Activated naive CD4-positive, alpha-beta T cell treated with anti-CD3 and anti-CD28 coated beads for 36 hours (primary cell): ENCODE data around the gene JAKMIP1. TPM values are rescaled to one million over a fixed set of nuclear protein-coding genes. Genes with fewer than 3 reads are reported as not detected.
A peak's percentile ranks its signal among the peaks of the same experiment; 100 is the strongest.
"Not testable (repeated sequence)": the region's sequence is repeated elsewhere in the genome, so short reads cannot be mapped to it uniquely, and the experiment has no call there.

Experiments
- CTCF ChIA-PET: fragments of 350-600 bp; sonication (Branson Sonifier 250); formaldehyde crosslinking; loops from one replicate; lab custom pipeline; 2021; ENCODE audit warnings: antibody characterized with exemption; lab: Charles Lee
- DNase-seq: peaks from one replicate; pipeline ENCODE4 v3.0.0-alpha.2; 2020
- H3K27ac Mint-ChIP-seq: one replicate; pipeline ENCODE4 v1.8.0; 2021; ENCODE audit warnings: mild to moderate bottlenecking, mixed read lengths
- H3K27me3 Mint-ChIP-seq: one replicate; pipeline ENCODE4 v1.8.0; 2021; ENCODE audit warnings: low read depth, mixed read lengths
- H3K36me3 Mint-ChIP-seq: one replicate; pipeline ENCODE4 v1.8.0; 2021; ENCODE audit warnings: low read depth, mixed read lengths
- H3K4me1 Mint-ChIP-seq: one replicate; pipeline ENCODE4 v1.8.0; 2021; ENCODE audit warnings: low read depth, mixed read lengths
- H3K4me3 Mint-ChIP-seq: one replicate; pipeline ENCODE4 v1.8.0; 2021; ENCODE audit warnings: mild to moderate bottlenecking, moderate library complexity, mixed read lengths
- H3K9me3 Mint-ChIP-seq: one replicate; pipeline ENCODE4 v1.8.0; 2021; ENCODE audit warnings: mixed read lengths
- intact Hi-C: fragments of 100-400 bp; cut with micrococcal nuclease; formaldehyde crosslinking; loops from one replicate; pipeline ENCODE4 v1.15.1; 2023
- total RNA-seq, 2 experiments: library from RNA; stranded (reverse); gene quantifications; one replicate each; pipeline ENCODE4 v1.2.3, GENCODE V29; 2021

The JAKMIP1 gene
- total RNA-seq, 2 experiments from 2014 or later = 0.27 to 0.50 TPM

DNA sequence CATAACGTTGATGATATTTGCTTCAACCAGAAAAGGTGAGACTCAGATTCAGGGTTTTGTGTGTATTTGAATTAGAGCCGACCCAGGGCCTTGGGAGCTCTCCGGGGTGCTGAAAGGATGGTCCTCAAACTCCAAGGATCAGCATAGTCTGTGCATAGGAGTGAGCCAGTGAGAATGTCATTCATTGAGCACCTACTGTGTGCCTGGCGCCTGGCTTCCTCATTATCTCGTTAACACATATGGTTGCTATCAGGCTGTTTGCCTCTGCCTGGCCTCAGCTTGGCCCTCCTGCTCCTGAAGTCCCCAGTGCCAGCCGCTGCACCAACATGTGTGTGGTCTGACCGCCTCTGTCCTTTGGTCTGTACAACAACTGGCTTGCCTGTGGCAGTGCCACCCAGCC, 25.1 kb upstream of the JAKMIP1 start:
- peaks cover 3% of the 10 kb centered on the region for H3K9me3 Mint-ChIP-seq
- CTCF ChIA-PET = no interaction called here
- H3K4me1 Mint-ChIP-seq = no peaks in the 10 kb centered on the region
- H3K27me3 Mint-ChIP-seq = peaks cover 40% of the 10 kb centered on the region
- intact Hi-C loops = no loop called here
- no peaks in the 10 kb centered on the region for H3K36me3 Mint-ChIP-seq
- no peak overlapping the region for H3K4me3 Mint-ChIP-seq
- no peak overlapping the region for H3K27ac Mint-ChIP-seq
- DNase-seq = peak; percentile 32

DNA sequence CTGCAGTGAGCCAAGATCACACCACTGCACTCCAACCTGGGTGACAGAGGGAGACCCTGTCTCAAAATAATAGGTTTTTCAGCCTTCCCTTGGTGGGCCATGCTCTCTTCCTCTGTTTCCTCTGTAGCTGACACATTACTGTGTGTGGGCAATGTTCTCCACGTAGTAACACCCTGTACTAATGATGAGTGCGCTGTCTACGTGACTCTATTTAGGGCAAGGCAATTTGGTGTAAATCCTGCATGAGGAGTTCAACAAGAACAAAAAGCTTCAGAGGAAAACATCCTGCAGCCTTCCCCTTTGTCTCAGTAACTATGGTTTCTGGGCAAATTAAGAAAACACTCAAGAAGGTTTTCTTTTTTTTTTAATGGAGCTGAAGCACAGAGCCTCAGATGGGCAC, 24.4 kb upstream of the JAKMIP1 start:
- Mint-ChIP-seq H3K36me3 (no peaks in the 10 kb centered on the region), H3K4me3 (no peak overlapping the region), H3K27me3 (peaks cover 45% of the 10 kb centered on the region), H3K27ac (no peak overlapping the region), H3K9me3 (peaks cover 3% of the 10 kb centered on the region), H3K4me1 (no peaks in the 10 kb centered on the region)
- no peak for DNase-seq
- intact Hi-C loops = no loop called here
- CTCF ChIA-PET = no interaction called here

DNA sequence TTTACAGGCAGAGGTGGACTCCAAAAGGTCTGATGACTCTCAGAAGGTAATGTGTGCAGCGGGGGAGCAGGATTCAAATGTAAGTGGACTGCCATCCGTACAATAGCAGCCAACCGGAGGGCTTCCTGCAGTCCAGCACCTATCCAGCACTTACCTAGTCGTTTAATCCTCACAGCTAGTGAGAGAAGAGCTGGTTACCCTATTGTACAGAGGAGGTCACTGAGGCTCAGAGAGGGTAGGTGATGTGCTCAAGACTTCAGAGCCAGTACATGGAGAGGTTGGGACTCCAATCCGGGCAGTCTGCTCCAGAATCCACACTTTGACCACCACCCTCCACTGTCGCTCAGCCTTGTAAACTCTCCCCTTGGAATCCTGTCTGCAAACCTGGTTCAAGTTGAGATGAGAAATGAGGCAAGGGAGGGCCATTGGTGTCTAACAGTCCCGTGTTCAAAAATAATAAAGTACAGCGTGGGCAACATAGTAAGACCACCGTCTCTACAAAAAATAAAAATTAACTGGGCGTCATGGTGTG, 22.5 kb upstream of the JAKMIP1 start:
- CTCF ChIA-PET = no interaction called here
- H3K27ac Mint-ChIP-seq = no peak overlapping the region
- intact Hi-C loops = no loop called here
- no peak overlapping the region for H3K4me3 Mint-ChIP-seq
- H3K4me1 Mint-ChIP-seq = no peaks in the 10 kb centered on the region
- H3K9me3 Mint-ChIP-seq = peaks cover 3% of the 10 kb centered on the region
- peaks cover 56% of the 10 kb centered on the region for H3K27me3 Mint-ChIP-seq
- DNase-seq = no peak
- no peaks in the 10 kb centered on the region for H3K36me3 Mint-ChIP-seq

DNA sequence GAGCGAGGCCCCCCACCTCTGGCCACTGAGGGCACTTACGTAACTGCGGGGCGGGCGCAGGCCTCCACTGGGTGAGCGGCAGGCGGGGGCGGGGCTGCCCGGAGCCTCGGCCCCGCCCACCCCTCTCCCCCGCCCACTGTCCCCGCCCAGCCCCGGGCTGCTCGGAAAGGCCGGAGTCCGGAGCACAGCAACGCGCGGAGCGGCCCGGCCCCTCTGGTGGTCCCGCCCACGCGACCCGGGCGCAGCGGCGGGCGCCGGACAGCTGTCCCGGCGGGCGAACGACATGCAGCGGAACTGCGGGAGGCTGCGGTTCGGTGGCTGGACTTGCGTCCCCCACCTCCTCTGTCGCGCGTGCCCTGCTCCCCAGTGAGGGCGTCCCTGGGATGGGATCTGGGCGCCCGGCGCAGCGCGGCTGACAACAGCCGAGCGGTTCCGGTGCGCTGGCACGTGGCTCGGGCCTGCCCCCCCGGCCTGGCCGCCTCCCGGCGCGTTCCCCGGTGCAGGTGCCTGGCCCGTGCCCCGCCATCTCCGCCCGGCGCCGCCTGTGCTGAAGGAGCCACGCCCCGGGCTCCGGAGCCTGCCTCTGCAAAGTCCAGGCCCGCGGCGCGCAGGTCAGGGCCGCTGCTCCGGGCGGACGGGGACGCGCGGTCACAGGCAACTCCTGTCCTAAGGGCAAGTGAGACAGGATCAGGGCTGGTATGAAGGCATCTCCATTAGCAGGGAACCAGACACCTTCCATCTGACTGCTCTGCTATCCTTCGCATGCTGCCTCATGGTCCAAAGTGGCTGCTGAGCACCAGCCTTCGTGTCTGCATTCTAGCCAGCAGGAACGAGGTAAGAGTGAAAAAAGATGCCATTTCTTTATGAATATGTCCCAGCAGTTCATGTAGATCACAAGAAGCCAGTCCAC, 21.8 kb upstream of the JAKMIP1 start:
- CTCF ChIA-PET = no interaction called here
- DNase-seq = no peak
- H3K36me3 Mint-ChIP-seq = no peaks in the 10 kb centered on the region
- no peaks in the 10 kb centered on the region for H3K4me1 Mint-ChIP-seq
- H3K27ac Mint-ChIP-seq = no peak overlapping the region
- peaks cover 3% of the 10 kb centered on the region for H3K9me3 Mint-ChIP-seq
- H3K4me3 Mint-ChIP-seq = no peak overlapping the region
- peaks cover 56% of the 10 kb centered on the region for H3K27me3 Mint-ChIP-seq
- intact Hi-C loops = no loop called here

DNA sequence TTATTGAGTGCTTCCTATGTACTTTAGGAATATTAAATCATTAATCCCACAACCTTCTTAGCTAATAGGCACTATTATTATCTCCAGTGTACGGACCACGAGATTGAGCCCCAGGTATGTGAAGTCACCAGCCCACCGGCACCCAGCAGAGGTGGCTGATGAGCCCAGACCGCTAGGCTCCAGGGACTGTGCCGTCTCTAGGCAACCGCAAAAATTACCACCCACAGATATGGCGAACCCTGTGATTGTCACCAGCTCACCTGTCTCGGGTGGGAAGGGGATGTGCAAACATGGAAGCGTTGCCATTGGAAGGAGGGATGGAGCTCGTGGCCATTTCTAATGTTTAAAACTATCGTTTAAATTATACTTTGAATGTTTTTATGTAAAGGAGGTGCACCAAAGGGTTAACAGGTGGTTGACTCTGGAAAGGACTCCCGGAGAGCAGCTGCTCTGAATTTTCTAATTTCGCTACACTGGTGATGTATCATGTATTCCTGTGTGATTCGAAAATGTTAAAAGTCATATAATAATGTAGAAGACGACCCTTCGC, 21.0 kb upstream of the JAKMIP1 start:
- Mint-ChIP-seq H3K27ac (no peak overlapping the region), H3K36me3 (no peaks in the 10 kb centered on the region), H3K9me3 (peaks cover 3% of the 10 kb centered on the region), H3K4me3 (no peak overlapping the region), H3K4me1 (no peaks in the 10 kb centered on the region), H3K27me3 (peaks cover 56% of the 10 kb centered on the region)
- intact Hi-C loops = no loop called here
- CTCF ChIA-PET = interaction anchor here (0.6 kb wide), 1 partner anchor 864 kb away, joined by 3 read pairs; no protein-coding TSS in a partner anchor
- no peak for DNase-seq

DNA sequence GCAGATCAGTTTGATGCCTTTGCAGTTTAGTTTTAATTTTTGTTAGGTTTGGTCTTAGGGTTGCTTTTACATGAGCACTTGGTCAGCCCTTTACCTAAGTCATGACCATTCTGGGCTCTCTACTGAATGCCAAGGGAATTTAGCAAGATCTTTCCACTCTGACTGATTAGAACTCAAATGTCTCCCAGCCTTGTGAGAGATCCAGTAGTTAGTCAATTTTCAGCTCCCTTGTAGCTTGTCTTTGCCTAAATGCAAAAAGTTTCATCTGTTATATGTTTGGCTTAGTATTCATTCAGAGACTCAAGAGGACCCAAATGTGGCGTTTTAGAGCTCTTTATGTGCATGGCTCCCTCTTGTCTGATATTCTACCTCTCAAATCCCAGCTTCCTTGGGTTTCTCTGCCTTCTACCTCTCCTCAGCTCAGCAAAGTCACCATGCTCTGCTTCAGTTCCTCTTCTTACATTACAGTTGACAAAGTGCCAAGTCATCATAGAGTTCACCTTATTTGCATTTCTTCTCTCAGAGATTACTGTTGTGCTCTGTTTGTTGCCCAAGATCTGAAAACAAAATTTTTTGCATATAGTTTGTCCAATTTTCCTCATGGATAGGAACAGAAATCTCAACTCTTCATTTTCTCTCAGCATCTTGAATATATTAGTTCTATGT, 17.5 kb upstream of the JAKMIP1 start:
- Mint-ChIP-seq H3K36me3 (no peaks in the 10 kb centered on the region), H3K4me1 (no peaks in the 10 kb centered on the region), H3K27ac (no peak overlapping the region), H3K9me3 (peaks cover 3% of the 10 kb centered on the region), H3K27me3 (peaks cover 40% of the 10 kb centered on the region), H3K4me3 (no peak overlapping the region)
- no peak for DNase-seq
- intact Hi-C loops = no loop called here
- CTCF ChIA-PET = no interaction called here

DNA sequence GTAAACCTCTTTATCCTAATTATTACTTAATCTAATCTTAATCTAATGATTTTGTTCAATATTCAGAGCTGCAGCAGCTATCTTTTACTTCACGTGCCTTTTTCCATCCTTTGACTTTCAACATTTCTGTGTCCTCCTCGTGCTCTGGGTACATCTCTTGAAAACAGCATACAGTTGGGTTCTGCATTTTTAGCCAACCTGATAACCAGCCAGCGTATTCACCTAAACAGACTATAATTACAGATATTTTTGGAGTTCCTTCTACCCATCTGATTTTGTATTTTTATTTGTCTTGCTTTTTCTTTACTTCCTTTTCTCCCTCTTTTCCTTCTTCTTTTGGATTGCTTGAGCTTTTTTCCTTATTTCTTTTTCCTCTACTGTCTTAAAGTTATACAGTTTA, 16.2 kb upstream of the JAKMIP1 start:
- Mint-ChIP-seq H3K4me3 (no peak overlapping the region), H3K27me3 (peaks cover 34% of the 10 kb centered on the region), H3K27ac (no peak overlapping the region)

DNA sequence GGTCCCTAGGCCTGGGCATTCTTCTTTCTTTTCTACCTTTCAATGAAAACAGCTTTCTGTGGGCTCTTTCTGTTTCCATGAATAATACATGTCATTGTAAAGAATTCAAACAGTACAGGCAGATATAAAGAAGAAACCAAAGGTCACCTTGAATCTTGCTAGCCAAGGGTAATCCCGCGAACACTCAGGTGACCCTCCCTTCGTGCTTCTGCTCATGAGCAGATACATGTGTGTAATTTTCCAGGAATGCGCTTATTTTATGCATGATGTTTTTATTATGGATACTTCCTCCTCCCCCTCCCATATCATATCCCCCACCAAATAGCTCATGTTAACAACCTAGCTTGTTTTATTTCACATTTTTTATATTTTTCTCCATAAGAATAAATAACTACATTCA, 9.6 kb upstream of the JAKMIP1 start:
- intact Hi-C loops = no loop called here
- CTCF ChIA-PET = no interaction called here
- Mint-ChIP-seq H3K9me3 (no peaks in the 10 kb centered on the region), H3K4me1 (no peaks in the 10 kb centered on the region), H3K27ac (no peak overlapping the region), H3K27me3 (peaks cover 9% of the 10 kb centered on the region), H3K4me3 (no peak overlapping the region), H3K36me3 (no peaks in the 10 kb centered on the region)
- no peak for DNase-seq

More for the DNA sequence above, 16.2 kb upstream of the JAKMIP1 start:
- CTCF ChIA-PET = no interaction called here
- DNase-seq = no peak
- Mint-ChIP-seq H3K9me3 (no peaks in the 10 kb centered on the region), H3K36me3 (no peaks in the 10 kb centered on the region), H3K4me1 (no peaks in the 10 kb centered on the region)
- intact Hi-C loops = no loop called here

DNA sequence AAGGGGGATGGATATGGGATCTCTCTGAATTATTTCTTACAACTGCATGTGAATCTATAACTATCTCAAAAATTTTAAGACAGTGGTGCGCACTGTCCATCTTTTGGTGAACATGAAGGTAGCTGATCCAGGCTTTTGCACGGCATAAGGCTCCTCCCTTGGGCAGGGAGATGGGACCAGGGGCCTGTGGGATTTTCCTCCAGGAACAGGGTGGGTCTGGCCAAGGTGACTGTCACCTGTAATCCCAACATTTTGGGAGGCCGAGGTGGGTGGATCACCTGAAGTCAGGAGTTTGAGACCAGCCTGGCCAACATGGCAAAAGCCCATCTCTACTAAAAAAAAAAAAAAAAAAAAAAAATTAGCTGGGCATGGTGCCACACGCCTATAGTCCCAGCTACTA, 8.9 kb upstream of the JAKMIP1 start:
- CTCF ChIA-PET, intact Hi-C loops, H3K27ac Mint-ChIP-seq, H3K36me3 Mint-ChIP-seq, H3K27me3 Mint-ChIP-seq, H3K4me1 Mint-ChIP-seq, H3K4me3 Mint-ChIP-seq, DNase-seq, H3K9me3 Mint-ChIP-seq: not testable (repeated sequence)

DNA sequence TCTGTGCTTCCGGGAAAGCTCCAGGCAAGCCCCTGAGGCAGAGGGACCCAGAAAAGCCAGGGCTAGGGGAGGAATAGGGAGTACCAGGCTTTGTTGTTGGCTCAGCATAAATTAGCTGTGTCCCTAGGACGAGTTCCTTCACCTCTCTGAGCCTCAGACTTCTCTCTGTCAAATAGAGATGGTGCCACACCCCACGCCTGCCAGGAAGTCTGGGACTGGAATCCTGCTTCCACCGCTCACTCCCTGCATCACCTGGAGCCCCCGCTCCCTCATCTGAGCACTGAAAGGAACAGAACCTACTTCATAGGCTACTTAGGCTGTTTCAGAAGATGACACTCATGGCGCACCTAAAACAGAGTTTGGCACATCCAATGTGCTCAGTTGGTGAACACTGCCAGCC, 8.1 kb upstream of the JAKMIP1 start:
- Mint-ChIP-seq H3K4me3 (no peak overlapping the region), H3K36me3 (no peaks in the 10 kb centered on the region), H3K9me3 (no peaks in the 10 kb centered on the region), H3K27ac (no peak overlapping the region), H3K4me1 (no peaks in the 10 kb centered on the region), H3K27me3 (peaks cover 9% of the 10 kb centered on the region)
- CTCF ChIA-PET = no interaction called here
- DNase-seq = no peak
- intact Hi-C loops = no loop called here

DNA sequence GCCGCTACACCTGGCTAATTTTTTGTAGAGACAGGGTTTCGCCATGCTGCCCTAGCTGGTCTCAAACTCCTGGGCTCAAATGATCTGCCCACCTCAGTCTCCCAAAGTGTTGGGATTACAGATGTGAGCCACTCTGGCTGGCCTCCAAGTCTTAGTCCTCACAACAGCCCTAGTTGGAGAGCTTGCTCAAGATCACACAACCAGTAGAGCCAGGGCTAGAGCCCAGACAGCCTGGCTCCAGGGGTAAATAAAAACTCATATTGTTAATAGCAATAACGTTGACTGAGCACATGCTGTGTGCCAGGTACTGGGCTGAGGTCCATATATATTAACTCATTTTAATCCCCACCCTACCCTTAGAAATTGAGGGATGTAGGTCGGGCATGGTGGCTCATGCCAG, 7.3 kb upstream of the JAKMIP1 start:
- intact Hi-C loops = no loop called here
- CTCF ChIA-PET = no interaction called here
- Mint-ChIP-seq H3K27ac (no peak overlapping the region), H3K4me1 (no peaks in the 10 kb centered on the region), H3K27me3 (peaks cover 9% of the 10 kb centered on the region), H3K9me3 (no peaks in the 10 kb centered on the region), H3K4me3 (no peak overlapping the region), H3K36me3 (no peaks in the 10 kb centered on the region)
- DNase-seq = no peak

DNA sequence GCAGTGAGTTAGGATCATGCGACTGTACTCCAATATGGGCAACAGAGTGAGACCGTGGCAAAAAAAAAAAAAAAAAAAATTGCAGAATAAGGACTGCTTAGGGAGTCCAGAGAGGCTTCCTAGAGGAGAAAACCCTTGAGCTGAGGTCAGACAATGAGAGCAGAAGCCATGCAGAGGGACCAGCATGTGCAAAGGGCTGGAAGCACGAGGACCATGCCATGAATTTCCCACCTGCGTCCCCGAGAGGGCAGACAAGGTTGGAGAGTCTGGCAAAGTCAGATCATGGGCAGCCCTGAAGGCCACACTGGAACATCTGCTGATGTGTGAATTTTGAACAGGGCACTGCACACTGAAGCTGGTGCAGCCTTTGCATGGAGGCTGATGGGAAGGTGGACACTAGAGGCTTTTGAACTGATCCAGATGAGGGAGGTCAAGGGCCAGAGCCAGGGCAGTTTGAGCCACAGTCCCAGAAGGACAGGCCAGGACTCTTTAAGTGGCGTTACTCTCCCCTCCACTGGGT, 6.5 kb upstream of the JAKMIP1 start:
- H3K27me3 Mint-ChIP-seq = peaks cover 14% of the 10 kb centered on the region
- no peak for DNase-seq
- CTCF ChIA-PET = no interaction called here
- intact Hi-C loops = no loop called here
- no peak overlapping the region for H3K4me3 Mint-ChIP-seq
- no peaks in the 10 kb centered on the region for H3K4me1 Mint-ChIP-seq
- no peaks in the 10 kb centered on the region for H3K9me3 Mint-ChIP-seq
- H3K27ac Mint-ChIP-seq = no peak overlapping the region
- H3K36me3 Mint-ChIP-seq = no peaks in the 10 kb centered on the region
